HepG2 (cell line): ENCODE results near the gene NUAK2. TPM values are rescaled to one million over a fixed set of nuclear protein-coding genes. Genes with fewer than 3 reads are reported as not detected.

Source experiments
- BORCS8-MEF2B ChIP-seq: sonication (generic); formaldehyde crosslinking; IDR thresholded peaks from 2 replicates; pipeline ENCODE4 v1.8.0; 2022; ENCODE audit warnings: mild to moderate bottlenecking, missing genetic modification reagents
- BRCA1 ChIP-seq: sonication (generic); formaldehyde crosslinking; IDR thresholded peaks from 2 replicates; pipeline ENCODE4 v1.4.0; 2020; ENCODE audit warnings: missing genetic modification reagents
- CEBPB ChIP-seq: IDR thresholded peaks from 2 replicates; pipeline ENCODE4 v1.6.1; 2011; ENCODE audit warnings: low read depth, low read length, improper control_type of control experiment, borderline replicate concordance
- ELF3 ChIP-seq: IDR thresholded peaks from 2 replicates; pipeline ENCODE4 v1.6.1; 2016; ENCODE audit warnings: missing genetic modification reagents, missing compliant biosample characterization
- NFE2L1 ChIP-seq: sonication (generic); formaldehyde crosslinking; IDR thresholded peaks from 2 replicates; pipeline ENCODE4 v1.4.0; 2020; ENCODE audit warnings: missing genetic modification reagents, mild to moderate bottlenecking, borderline replicate concordance
- PLRG1 ChIP-seq: fragments of 450-650 bp; conservative IDR thresholded peaks from 2 replicates; pipeline ENCODE4 v1.6.1; 2016
- SOX6 ChIP-seq, 2 experiments: fragments of 450-650 bp in 1 of 2; sonication (generic) in 1 of 2; formaldehyde crosslinking in 1 of 2; IDR thresholded peaks; 2 replicates each; pipeline versions ENCODE4 v1.4.0 to v1.6.1; 2017 to 2020; ENCODE audit warnings: antibody characterized with exemption in 1 of 2, mild to moderate bottlenecking in 1 of 2, missing genetic modification reagents in 1 of 2
- SSRP1 ChIP-seq: IDR thresholded peaks from 2 replicates; pipeline ENCODE4 v1.6.1; 2016; ENCODE audit warnings: control low read depth
- ZNF331 ChIP-seq: sonication (generic); formaldehyde crosslinking; IDR thresholded peaks from 2 replicates; pipeline ENCODE4 v1.4.0; 2020; ENCODE audit warnings: missing genetic modification reagents
- ZNF570 ChIP-seq: sonication (generic); formaldehyde crosslinking; IDR thresholded peaks from 2 replicates; pipeline ENCODE4 v1.4.0; 2020; ENCODE audit warnings: mild to moderate bottlenecking, missing genetic modification reagents, borderline replicate concordance
- ZNF709 ChIP-seq: sonication (generic); formaldehyde crosslinking; IDR thresholded peaks from 2 replicates; pipeline ENCODE4 v1.5.0; 2020; ENCODE audit warnings: mild to moderate bottlenecking, missing genetic modification reagents
- ZNF775 ChIP-seq: sonication (generic); formaldehyde crosslinking; IDR thresholded peaks from 2 replicates; pipeline ENCODE4 v1.4.0; 2020; ENCODE audit warnings: missing genetic modification reagents, mild to moderate bottlenecking, moderate library complexity, borderline replicate concordance
- polyA plus RNA-seq, 8 experiments: library from polyadenylated mRNA; depleted of rRNA in 3 of 8; stranded (reverse) in 7 of 8; unstranded in 1 of 8; fragments of >200 nt; fragmentation: Illumina TruSeq in 4 of 8; extraction: Trizol in 4 of 8; gene quantifications; 2 replicates each; pipeline versions ENCODE4 v1.2.1 to v1.2.3, GENCODE V29; 2011 to 2016; ENCODE audit warnings: low read depth in 4 of 8, missing spikeins in 1 of 8, mixed read lengths in 1 of 8; ENCODE audit not compliant: insufficient read depth in 1 of 8
- total RNA-seq, 5 experiments: library from RNA; depleted of rRNA; stranded (reverse); fragments of >200 nt; fragmentation: Illumina TruSeq; extraction: Trizol; gene quantifications; 2 replicates each; pipeline ENCODE4 v1.2.3, GENCODE V29; 2016; ENCODE audit warnings: low read depth in 1 of 5
- TF ChIP-seq, protein P1 (sequence below): sonication (generic); formaldehyde crosslinking; IDR thresholded peaks from 2 replicates; pipeline ENCODE4 v1.4.0; 2020; ENCODE audit warnings: mild to moderate bottlenecking, missing genetic modification reagents, borderline replicate concordance
- TF ChIP-seq, protein P2 (sequence below): sonication (generic); formaldehyde crosslinking; IDR thresholded peaks from 2 replicates; pipeline ENCODE4 v1.5.1; 2020; ENCODE audit warnings: mild to moderate bottlenecking, missing genetic modification reagents, borderline replicate concordance
- TF ChIP-seq, protein P3 (sequence below): sonication (generic); formaldehyde crosslinking; IDR thresholded peaks from 2 replicates; pipeline ENCODE4 v1.4.0; 2020; ENCODE audit warnings: missing genetic modification reagents; ENCODE audit errors: not compliant biosample characterization
- TF ChIP-seq, protein P4 (sequence below): sonication (generic); formaldehyde crosslinking; IDR thresholded peaks from 2 replicates; pipeline ENCODE4 v1.4.0; 2020; ENCODE audit warnings: missing genetic modification reagents

The NUAK2 gene
- total and polyA plus RNA-seq, 2 of the 13 experiments (the other 11 are each of a cell fraction or from before 2014, with no cell fraction given): 0.75 to 1.1 TPM

DNA sequence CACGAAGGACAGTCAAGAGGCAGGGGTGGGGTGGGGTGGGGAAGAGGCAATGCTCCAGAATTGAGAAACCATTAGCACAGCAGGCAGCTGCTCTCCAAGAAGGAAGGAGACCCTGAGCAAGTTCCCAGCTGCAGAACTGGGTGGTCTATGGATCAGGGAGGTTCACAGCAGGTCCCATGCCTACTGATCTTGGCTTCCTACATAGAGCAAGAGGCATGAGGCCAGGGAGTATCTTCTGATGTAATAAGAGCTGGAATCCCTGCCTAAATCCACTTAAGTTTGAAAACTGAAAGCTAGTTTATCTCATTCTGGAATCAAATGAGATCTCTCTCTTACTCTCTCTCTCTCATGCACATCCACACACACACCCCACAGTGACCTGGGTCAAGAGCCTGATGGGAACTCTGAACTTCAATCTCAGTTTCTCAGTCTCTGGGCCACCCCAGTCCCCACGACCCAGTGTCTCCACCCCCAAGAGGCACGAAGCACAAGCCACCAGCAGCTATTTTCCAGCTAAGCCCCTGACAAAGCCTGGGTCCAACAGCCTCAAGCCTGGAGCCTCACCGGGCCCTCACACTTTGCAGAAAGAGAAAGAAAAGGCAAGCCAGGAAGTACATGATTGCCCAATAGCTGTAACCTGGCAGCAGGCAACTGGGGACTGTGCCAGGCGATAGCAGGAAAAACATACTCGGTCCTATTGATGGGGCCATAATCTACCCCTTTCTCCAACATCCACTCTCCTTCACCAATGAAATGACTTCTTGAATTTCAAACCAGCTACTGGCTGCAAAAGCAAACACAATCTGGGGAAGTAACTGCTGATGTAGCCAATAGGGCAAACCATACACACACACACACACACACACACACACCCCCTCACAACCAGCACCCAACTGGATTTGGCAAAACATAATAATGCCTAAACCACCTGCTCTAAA is 2.2 kb downstream of the NUAK2 start (continued):
- TF ChIP-seq, protein P1, sequence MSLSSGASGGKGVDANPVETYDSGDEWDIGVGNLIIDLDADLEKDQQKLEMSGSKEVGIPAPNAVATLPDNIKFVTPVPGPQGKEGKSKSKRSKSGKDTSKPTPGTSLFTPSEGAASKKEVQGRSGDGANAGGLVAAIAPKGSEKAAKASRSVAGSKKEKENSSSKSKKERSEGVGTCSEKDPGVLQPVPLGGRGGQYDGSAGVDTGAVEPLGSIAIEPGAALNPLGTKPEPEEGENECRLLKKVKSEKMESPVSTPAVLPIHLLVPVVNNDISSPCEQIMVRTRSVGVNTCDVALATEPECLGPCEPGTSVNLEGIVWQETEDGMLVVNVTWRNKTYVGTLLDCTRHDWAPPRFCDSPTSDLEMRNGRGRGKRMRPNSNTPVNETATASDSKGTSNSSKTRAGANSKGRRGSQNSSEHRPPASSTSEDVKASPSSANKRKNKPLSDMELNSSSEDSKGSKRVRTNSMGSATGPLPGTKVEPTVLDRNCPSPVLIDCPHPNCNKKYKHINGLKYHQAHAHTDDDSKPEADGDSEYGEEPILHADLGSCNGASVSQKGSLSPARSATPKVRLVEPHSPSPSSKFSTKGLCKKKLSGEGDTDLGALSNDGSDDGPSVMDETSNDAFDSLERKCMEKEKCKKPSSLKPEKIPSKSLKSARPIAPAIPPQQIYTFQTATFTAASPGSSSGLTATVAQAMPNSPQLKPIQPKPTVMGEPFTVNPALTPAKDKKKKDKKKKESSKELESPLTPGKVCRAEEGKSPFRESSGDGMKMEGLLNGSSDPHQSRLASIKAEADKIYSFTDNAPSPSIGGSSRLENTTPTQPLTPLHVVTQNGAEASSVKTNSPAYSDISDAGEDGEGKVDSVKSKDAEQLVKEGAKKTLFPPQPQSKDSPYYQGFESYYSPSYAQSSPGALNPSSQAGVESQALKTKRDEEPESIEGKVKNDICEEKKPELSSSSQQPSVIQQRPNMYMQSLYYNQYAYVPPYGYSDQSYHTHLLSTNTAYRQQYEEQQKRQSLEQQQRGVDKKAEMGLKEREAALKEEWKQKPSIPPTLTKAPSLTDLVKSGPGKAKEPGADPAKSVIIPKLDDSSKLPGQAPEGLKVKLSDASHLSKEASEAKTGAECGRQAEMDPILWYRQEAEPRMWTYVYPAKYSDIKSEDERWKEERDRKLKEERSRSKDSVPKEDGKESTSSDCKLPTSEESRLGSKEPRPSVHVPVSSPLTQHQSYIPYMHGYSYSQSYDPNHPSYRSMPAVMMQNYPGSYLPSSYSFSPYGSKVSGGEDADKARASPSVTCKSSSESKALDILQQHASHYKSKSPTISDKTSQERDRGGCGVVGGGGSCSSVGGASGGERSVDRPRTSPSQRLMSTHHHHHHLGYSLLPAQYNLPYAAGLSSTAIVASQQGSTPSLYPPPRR: no peak
- no peak for TF ChIP-seq SOX6 (IDR thresholded peaks at IDR 0.05)
- 0 out of 2 replicates have a peak, but pooled peaks have one; percentile 19 for TF ChIP-seq SOX6 (CRISPR knock-in tag; IDR thresholded peaks at IDR 0.05)
- TF ChIP-seq PLRG1: no peak
- TF ChIP-seq BRCA1 (CRISPR knock-in tag): no peak
- TF ChIP-seq, protein P2, sequence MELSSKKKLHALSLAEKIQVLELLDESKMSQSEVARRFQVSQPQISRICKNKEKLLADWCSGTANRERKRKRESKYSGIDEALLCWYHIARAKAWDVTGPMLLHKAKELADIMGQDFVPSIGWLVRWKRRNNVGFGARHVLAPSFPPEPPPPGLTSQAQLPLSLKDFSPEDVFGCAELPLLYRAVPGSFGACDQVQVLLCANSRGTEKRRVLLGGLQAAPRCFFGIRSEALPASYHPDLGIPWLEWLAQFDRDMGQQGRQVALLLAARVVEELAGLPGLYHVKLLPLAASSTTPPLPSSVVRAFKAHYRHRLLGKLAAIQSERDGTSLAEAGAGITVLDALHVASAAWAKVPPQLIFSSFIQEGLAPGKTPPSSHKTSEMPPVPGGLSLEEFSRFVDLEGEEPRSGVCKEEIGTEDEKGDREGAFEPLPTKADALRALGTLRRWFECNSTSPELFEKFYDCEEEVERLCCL (CRISPR knock-in tag): no peak
- TF ChIP-seq ZNF570 (CRISPR knock-in tag): no peak
- TF ChIP-seq ZNF775: no peak
- no peak for TF ChIP-seq SSRP1
- TF ChIP-seq, protein P3, sequence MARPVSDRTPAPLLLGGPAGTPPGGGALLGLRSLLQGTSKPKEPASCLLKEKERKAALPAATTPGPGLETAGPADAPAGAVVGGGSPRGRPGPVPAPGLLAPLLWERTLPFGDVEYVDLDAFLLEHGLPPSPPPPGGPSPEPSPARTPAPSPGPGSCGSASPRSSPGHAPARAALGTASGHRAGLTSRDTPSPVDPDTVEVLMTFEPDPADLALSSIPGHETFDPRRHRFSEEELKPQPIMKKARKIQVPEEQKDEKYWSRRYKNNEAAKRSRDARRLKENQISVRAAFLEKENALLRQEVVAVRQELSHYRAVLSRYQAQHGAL (CRISPR knock-in tag): no peak
- TF ChIP-seq CEBPB: peak; percentile 98
- no peak for TF ChIP-seq ZNF709
- TF ChIP-seq BORCS8-MEF2B (CRISPR knock-in tag): no peak
- TF ChIP-seq ELF3 (CRISPR knock-in tag): peak; percentile 45; the same call in 1 of the 2 replicates
- no peak for TF ChIP-seq NFE2L1 (CRISPR knock-in tag)
- TF ChIP-seq ZNF331: peak; percentile 19; the same call in 1 of the 2 replicates
- TF ChIP-seq, protein P4, sequence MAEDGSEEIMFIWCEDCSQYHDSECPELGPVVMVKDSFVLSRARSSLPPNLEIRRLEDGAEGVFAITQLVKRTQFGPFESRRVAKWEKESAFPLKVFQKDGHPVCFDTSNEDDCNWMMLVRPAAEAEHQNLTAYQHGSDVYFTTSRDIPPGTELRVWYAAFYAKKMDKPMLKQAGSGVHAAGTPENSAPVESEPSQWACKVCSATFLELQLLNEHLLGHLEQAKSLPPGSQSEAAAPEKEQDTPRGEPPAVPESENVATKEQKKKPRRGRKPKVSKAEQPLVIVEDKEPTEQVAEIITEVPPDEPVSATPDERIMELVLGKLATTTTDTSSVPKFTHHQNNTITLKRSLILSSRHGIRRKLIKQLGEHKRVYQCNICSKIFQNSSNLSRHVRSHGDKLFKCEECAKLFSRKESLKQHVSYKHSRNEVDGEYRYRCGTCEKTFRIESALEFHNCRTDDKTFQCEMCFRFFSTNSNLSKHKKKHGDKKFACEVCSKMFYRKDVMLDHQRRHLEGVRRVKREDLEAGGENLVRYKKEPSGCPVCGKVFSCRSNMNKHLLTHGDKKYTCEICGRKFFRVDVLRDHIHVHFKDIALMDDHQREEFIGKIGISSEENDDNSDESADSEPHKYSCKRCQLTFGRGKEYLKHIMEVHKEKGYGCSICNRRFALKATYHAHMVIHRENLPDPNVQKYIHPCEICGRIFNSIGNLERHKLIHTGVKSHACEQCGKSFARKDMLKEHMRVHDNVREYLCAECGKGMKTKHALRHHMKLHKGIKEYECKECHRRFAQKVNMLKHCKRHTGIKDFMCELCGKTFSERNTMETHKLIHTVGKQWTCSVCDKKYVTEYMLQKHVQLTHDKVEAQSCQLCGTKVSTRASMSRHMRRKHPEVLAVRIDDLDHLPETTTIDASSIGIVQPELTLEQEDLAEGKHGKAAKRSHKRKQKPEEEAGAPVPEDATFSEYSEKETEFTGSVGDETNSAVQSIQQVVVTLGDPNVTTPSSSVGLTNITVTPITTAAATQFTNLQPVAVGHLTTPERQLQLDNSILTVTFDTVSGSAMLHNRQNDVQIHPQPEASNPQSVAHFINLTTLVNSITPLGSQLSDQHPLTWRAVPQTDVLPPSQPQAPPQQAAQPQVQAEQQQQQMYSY (CRISPR knock-in tag): no peak
